ENCODE data around the gene SLAMF6.

SLAMF6 gene

DNA sequence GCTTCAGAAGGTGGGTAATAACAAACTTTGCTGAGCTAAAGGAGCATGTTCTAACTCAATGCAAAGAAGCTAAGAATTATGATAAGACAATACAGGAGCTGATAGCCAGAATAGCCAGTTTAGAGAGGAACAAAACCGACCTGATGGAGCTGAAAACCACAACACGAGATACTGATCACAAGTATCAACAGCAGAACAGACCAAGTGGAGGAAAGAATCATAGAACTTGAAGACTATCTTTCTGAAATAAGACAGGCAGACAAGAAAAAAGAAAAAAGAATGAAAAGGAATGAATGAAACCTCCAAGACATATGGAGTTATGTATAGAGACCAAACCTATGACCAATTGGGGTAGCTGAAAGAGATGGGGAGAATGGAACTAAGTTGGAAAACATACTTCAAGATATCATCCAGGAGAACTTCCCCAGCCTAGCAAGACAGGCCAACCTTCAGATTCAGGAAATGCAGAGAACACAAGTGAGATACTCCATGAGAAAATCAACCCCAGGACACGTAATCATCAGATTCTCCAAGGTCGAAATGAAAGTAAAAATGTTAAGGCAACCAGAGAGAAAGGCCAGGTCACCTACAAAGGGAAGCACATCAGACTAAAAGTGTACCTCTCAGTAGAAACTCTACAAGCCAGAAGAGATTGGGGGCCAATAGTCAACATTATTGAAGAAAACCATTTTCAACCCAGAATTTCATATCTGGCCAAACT is 35.8 kb upstream of the SLAMF6 start:
- Histone ChIP-seq H3K4me1 (ENCODE audit: insufficient read depth, low read length) (no peaks in the 10 kb centered on the region), H3K27me3 (ENCODE audit: insufficient read depth, low read length) (no peaks in the 10 kb centered on the region), H3K9ac (ENCODE audit: low read depth, low read length) (no peak overlapping the region), H3K4me3 (ENCODE audit: low read length) (no peak overlapping the region), H3K27ac (ENCODE audit: low read length) (no peak overlapping the region), H3K9me3 (ENCODE audit: insufficient read depth, low read depth, low read length) (peaks cover 7% of the 10 kb centered on the region), H3K36me3 (ENCODE audit: insufficient read depth, low read depth, low read length) (no peaks in the 10 kb centered on the region)

DNA sequence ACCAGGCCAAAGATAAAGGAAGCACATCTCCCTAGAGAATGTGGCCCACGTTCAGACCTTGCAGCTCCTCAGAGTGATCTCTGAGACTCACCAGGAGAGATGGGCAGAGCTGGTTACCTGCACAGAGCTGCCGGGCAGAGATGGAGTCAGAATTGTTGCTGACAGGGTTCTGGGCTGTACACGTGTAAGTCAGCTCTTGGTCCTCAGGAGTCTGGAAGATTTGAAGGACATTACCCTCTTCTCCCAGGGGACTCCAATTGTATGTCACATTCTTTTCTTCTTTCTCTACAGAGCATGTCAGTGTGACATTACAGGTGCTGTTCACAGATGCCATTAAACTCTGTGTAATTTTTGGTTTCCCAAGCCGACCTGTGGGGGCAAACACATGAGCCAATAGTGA is 30.7 kb upstream of the SLAMF6 start:
- no peak overlapping the region for H3K9ac ChIP-seq (ENCODE audit: low read depth, low read length)
- no peaks in the 10 kb centered on the region for H3K4me1 ChIP-seq (ENCODE audit: insufficient read depth, low read length)
- no peaks in the 10 kb centered on the region; the same call in 1 of the 2 replicates for H3K9me3 ChIP-seq (ENCODE audit: insufficient read depth, low read depth, low read length)
- H3K36me3 ChIP-seq (ENCODE audit: insufficient read depth, low read depth, low read length) = no peaks in the 10 kb centered on the region
- H3K27me3 ChIP-seq (ENCODE audit: insufficient read depth, low read length) = no peaks in the 10 kb centered on the region
- no peak overlapping the region for H3K27ac ChIP-seq (ENCODE audit: low read length)
- H3K4me3 ChIP-seq (ENCODE audit: low read length) = no peak overlapping the region

DNA sequence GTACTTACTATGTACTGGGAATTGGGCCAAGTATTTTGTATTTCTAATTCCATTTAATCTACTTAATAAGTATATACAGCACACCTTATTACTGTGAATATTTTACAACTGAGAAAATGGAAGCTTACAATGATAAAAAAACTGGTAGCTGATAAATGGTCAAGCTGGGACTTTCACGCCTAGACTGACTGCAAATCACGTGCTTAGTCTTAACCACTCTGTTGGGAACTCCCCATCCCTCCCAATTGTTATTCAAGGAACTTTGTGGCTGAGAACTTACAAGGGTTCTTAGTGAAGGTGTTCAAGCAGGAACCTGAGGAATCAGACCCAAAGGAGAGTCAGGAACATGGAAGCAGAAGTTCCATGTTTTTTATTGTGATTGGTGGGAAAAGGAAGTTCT is 29.4 kb upstream of the SLAMF6 start:
- Histone ChIP-seq H3K9me3 (ENCODE audit: insufficient read depth, low read depth, low read length) (no peaks in the 10 kb centered on the region; the same call in 1 of the 2 replicates), H3K9ac (ENCODE audit: low read depth, low read length) (no peak overlapping the region), H3K4me3 (ENCODE audit: low read length) (no peak overlapping the region), H3K27ac (ENCODE audit: low read length) (no peak overlapping the region), H3K36me3 (ENCODE audit: insufficient read depth, low read depth, low read length) (no peaks in the 10 kb centered on the region), H3K4me1 (ENCODE audit: insufficient read depth, low read length) (no peaks in the 10 kb centered on the region), H3K27me3 (ENCODE audit: insufficient read depth, low read length) (no peaks in the 10 kb centered on the region)

DNA sequence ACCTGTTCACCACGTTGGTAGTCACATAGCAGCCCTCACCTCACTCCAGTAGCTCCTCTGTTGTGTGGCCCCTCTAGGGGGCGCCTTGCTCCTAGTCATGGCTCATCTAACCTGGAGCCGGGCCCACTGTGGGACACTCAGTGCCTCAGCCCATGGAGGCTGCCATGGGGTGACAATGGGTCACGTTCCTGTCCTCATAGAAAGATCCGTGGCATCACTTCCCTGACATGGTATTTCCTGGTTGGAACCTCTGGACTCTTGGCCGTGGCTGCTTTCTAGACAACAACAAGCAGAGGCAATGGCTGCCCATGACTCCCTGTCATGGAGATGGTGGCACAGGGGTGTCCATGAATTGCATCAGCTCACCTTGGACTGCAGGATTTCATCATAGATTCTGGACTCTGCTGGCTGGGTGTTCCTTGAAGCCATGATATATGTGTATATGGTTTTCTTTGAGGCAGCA is 27.5 kb upstream of the SLAMF6 start:
- Histone ChIP-seq H3K27me3 (ENCODE audit: insufficient read depth, low read length) (no peaks in the 10 kb centered on the region), H3K27ac (ENCODE audit: low read length) (no peak overlapping the region), H3K9me3 (ENCODE audit: insufficient read depth, low read depth, low read length) (no peaks in the 10 kb centered on the region; the same call in 1 of the 2 replicates), H3K4me3 (ENCODE audit: low read length) (no peak overlapping the region), H3K36me3 (ENCODE audit: insufficient read depth, low read depth, low read length) (no peaks in the 10 kb centered on the region), H3K4me1 (ENCODE audit: insufficient read depth, low read length) (no peaks in the 10 kb centered on the region), H3K9ac (ENCODE audit: low read depth, low read length) (no peak overlapping the region)

DNA sequence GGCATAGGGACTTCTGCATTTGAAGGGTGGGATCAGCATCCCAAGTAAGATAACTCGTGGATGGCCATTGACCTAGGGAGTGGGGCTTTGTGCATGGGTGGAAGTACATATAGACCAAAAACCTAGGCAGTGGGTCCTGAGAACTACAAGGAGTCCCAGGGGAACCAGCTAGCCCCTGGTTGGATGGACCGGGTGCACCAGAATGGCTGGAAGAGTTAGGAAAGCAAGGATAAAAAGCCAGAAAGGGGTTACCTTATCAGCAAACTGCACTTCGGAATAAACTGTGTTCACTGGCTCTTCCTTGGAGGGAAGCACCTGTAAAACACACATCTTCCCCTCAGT is 26.6 kb upstream of the SLAMF6 start:
- H3K9me3 ChIP-seq (ENCODE audit: insufficient read depth, low read depth, low read length) = no peaks in the 10 kb centered on the region; the same call in 1 of the 2 replicates
- H3K9ac ChIP-seq (ENCODE audit: low read depth, low read length) = no peak overlapping the region
- H3K4me1 ChIP-seq (ENCODE audit: insufficient read depth, low read length) = no peaks in the 10 kb centered on the region
- no peaks in the 10 kb centered on the region for H3K27me3 ChIP-seq (ENCODE audit: insufficient read depth, low read length)
- no peak overlapping the region for H3K27ac ChIP-seq (ENCODE audit: low read length)
- H3K36me3 ChIP-seq (ENCODE audit: insufficient read depth, low read depth, low read length) = no peaks in the 10 kb centered on the region
- H3K4me3 ChIP-seq (ENCODE audit: low read length) = no peak overlapping the region

DNA sequence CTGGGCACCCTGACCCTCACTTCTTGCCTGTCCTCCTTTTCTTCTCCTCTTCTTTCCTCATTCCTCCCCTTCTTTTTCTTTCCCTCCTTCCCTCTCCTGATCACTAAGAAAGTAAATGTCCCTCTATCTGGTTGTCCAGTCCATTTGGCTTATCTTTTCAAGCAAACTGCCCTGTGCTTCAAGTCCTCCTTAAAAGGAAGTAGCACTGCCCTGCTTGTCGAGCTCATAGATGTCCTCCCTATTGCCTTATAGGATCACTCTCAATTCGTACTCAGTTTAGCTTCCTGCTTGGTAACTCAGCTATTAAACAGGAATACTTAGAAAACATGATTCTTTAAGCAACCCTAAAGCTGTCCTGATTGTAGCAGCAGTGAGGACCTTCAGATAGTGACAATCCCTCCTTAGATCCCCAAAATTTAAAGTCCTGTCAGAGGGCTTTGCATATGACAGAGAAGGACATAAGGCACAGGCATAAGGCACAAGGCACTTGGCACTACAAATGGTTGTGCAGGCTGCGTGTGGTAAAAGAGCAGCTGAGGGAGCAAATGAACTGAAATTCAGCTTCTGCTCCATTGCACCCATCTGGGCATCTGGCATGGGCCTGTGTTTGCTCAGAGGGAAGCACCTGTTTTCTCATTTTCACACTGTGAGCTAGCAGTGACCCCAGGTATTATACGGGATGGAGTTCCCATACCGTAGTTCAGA is 26.1 kb upstream of the SLAMF6 start:
- no peak overlapping the region for H3K27ac ChIP-seq (ENCODE audit: low read length)
- no peaks in the 10 kb centered on the region for H3K4me1 ChIP-seq (ENCODE audit: insufficient read depth, low read length)
- no peak overlapping the region for H3K9ac ChIP-seq (ENCODE audit: low read depth, low read length)
- H3K9me3 ChIP-seq (ENCODE audit: insufficient read depth, low read depth, low read length) = no peaks in the 10 kb centered on the region; the same call in 1 of the 2 replicates
- H3K36me3 ChIP-seq (ENCODE audit: insufficient read depth, low read depth, low read length) = no peaks in the 10 kb centered on the region
- no peaks in the 10 kb centered on the region for H3K27me3 ChIP-seq (ENCODE audit: insufficient read depth, low read length)
- no peak overlapping the region for H3K4me3 ChIP-seq (ENCODE audit: low read length)

DNA sequence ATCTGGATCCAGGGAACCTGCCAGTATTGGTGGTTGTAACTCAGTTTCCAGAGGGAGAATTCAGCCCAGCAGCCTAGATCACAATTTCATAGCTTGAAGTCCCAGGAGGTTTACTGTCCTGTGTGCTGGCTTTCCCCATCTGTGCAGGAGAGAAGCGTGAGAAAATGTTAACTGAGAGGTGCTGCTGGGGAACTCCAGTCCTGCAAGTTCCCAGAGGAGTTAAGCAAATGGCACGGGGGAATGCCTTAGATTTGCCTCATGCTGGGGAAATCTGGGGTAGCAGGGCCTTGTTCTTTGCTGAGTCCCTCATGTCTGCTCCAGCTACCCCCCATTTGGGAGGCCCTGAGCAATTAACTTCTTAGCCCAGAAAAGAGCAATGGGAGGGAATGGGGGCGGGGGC is 25.1 kb upstream of the SLAMF6 start:
- no peaks in the 10 kb centered on the region; the same call in 1 of the 2 replicates for H3K9me3 ChIP-seq (ENCODE audit: insufficient read depth, low read depth, low read length)
- H3K27ac ChIP-seq (ENCODE audit: low read length) = no peak overlapping the region
- no peaks in the 10 kb centered on the region for H3K36me3 ChIP-seq (ENCODE audit: insufficient read depth, low read depth, low read length)
- H3K4me3 ChIP-seq (ENCODE audit: low read length) = no peak overlapping the region
- no peaks in the 10 kb centered on the region for H3K4me1 ChIP-seq (ENCODE audit: insufficient read depth, low read length)
- no peak overlapping the region for H3K9ac ChIP-seq (ENCODE audit: low read depth, low read length)
- no peaks in the 10 kb centered on the region for H3K27me3 ChIP-seq (ENCODE audit: insufficient read depth, low read length)

DNA sequence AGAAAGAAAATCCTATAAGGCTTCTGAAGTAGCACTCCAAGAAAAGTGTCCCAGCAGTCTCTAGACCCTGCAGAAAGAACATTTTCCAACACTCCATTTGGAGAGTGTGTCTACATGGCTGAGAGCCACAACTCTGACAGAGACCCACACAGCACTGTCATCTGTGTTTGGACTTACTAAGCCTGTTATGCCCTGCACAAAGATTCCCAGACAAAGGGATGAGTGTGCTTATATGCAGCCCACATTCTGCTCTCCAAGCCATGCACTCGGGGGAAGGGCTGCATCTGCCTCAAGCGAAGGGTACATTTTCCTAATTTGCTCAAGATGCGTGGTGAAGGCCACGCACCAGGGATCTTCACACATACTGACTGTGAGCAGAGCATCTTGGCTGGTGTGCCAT is 24.4 kb upstream of the SLAMF6 start:
- no peaks in the 10 kb centered on the region; the same call in 1 of the 2 replicates for H3K9me3 ChIP-seq (ENCODE audit: insufficient read depth, low read depth, low read length)
- no peak overlapping the region for H3K9ac ChIP-seq (ENCODE audit: low read depth, low read length)
- no peak overlapping the region for H3K27ac ChIP-seq (ENCODE audit: low read length)
- no peaks in the 10 kb centered on the region for H3K27me3 ChIP-seq (ENCODE audit: insufficient read depth, low read length)
- no peaks in the 10 kb centered on the region for H3K36me3 ChIP-seq (ENCODE audit: insufficient read depth, low read depth, low read length)
- no peaks in the 10 kb centered on the region for H3K4me1 ChIP-seq (ENCODE audit: insufficient read depth, low read length)
- no peak overlapping the region for H3K4me3 ChIP-seq (ENCODE audit: low read length)

DNA sequence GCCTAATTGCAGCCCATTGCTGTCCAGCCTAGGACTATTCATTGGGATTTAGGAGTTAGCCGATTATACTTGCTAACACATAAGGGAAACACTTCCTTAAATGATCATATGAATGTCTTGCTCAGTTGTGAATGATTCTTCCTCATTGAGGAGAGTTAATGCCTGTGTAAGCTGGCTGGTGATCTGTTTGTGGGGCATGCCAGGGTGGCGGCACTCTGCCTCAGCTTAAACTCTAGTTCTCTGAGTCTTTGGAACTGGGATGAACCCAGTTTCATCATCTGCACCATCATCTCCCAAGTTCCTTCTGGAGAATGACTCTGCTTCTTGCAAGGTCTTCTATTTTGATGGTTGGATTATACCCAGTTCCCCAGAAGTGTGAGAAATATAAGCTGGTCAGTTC is 23.9 kb upstream of the SLAMF6 start:
- no peaks in the 10 kb centered on the region for H3K36me3 ChIP-seq (ENCODE audit: insufficient read depth, low read depth, low read length)
- no peak overlapping the region for H3K27ac ChIP-seq (ENCODE audit: low read length)
- H3K4me3 ChIP-seq (ENCODE audit: low read length) = no peak overlapping the region
- no peak overlapping the region for H3K9ac ChIP-seq (ENCODE audit: low read depth, low read length)
- H3K9me3 ChIP-seq (ENCODE audit: insufficient read depth, low read depth, low read length) = no peaks in the 10 kb centered on the region; the same call in 1 of the 2 replicates
- no peaks in the 10 kb centered on the region for H3K27me3 ChIP-seq (ENCODE audit: insufficient read depth, low read length)
- no peaks in the 10 kb centered on the region for H3K4me1 ChIP-seq (ENCODE audit: insufficient read depth, low read length)

DNA sequence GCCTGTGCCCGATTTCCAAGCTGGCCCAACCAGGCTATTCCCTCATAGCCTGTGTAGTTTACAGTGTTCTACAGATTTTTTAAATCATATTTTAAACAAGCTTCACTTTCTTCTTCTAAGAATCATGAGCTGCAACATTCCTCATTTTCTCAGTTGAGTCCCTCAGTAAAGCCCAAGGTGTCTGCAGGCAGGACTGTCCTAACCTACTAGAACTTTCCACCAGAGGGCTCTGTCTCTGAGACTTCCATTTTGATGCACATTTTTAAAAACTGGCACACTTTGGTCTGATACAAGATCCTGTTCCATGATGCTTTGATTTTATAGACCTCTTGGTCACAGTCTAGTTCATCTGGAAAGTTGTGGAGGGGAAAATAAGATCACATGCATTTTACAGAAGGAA is 21.6 kb upstream of the SLAMF6 start:
- H3K27me3 ChIP-seq (ENCODE audit: insufficient read depth, low read length) = no peaks in the 10 kb centered on the region
- H3K4me1 ChIP-seq (ENCODE audit: insufficient read depth, low read length) = no peaks in the 10 kb centered on the region
- H3K36me3 ChIP-seq (ENCODE audit: insufficient read depth, low read depth, low read length) = no peaks in the 10 kb centered on the region
- H3K9ac ChIP-seq (ENCODE audit: low read depth, low read length) = no peak overlapping the region
- no peak overlapping the region for H3K4me3 ChIP-seq (ENCODE audit: low read length)
- H3K9me3 ChIP-seq (ENCODE audit: insufficient read depth, low read depth, low read length) = no peaks in the 10 kb centered on the region
- H3K27ac ChIP-seq (ENCODE audit: low read length) = no peak overlapping the region

DNA sequence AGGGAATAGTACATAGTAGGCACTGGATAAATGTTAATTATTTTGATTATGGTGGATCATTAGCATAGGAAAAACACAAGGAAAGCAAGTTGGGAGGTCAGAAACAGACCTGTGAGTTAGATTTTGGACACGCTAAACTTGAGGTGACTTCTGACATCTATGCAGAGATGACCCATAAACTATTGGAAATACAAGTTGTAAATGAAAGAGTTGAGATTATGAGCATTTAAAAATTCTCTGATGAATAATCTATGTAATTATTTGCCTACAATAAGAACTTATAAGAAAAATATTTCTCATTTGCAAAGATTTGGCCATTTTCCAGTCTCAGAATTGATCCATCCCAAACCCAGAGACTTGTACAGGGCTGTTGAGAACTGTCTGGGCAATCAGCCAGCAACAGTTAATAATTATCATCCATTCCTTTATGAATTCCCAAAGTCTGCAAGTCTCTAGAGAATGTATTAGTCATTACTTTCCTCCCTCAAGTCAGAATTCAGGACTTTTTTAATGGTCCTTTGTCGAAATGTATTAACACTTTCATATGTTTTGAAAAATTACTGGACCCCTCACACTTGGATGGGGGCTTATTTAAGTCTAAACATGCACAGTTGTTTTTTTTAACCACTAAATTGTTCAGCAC is 19.4 kb upstream of the SLAMF6 start:
- Histone ChIP-seq H3K36me3 (ENCODE audit: insufficient read depth, low read depth, low read length) (no peaks in the 10 kb centered on the region), H3K4me1 (ENCODE audit: insufficient read depth, low read length) (no peaks in the 10 kb centered on the region), H3K27me3 (ENCODE audit: insufficient read depth, low read length) (no peaks in the 10 kb centered on the region), H3K9ac (ENCODE audit: low read depth, low read length) (no peak overlapping the region), H3K9me3 (ENCODE audit: insufficient read depth, low read depth, low read length) (no peaks in the 10 kb centered on the region), H3K27ac (ENCODE audit: low read length) (no peak overlapping the region), H3K4me3 (ENCODE audit: low read length) (no peak overlapping the region)
